Neural cell (in vitro differentiated cells): Measurements from ENCODE around the gene MTHFD1. TPM values are rescaled to one million over a fixed set of nuclear protein-coding genes. Genes with fewer than 3 reads are reported as not detected.
A peak's percentile ranks its signal among the peaks of the same experiment; 100 is the strongest.

Experiments
- H2AFZ ChIP-seq: fragments of 200-600, 300-800 bp; sonication (generic), shearing (Covaris generic); 2 replicates; pipeline ENCODE4 v1.6.0; 2014; ENCODE audit warnings: low read depth, mild to moderate bottlenecking, antibody characterized with exemption, low read length, moderate library complexity
- H3F3A ChIP-seq: fragments of 200-600 bp; shearing (Covaris generic); 2 replicates; pipeline ENCODE4 v1.6.1; 2016; ENCODE audit warnings: mild to moderate bottlenecking, moderate library complexity, mixed read lengths, antibody characterized with exemption, low read length; ENCODE audit not compliant: insufficient read depth, poor library complexity, severe bottlenecking
- H3K27ac ChIP-seq: fragments of 200-600, 300-800 bp; sonication (generic), shearing (Covaris generic); 2 replicates; pipeline ENCODE4 v1.5.1; 2014; ENCODE audit warnings: mild to moderate bottlenecking, low read length, moderate library complexity
- H3K27me3 ChIP-seq: fragments of 300-800, 200-600 bp; sonication (generic), shearing (Covaris generic); 2 replicates; pipeline ENCODE4 v1.6.0; 2014; ENCODE audit warnings: mild to moderate bottlenecking, low read depth, low read length, moderate library complexity; ENCODE audit not compliant: insufficient read depth
- H3K36me3 ChIP-seq: fragments of 300-800, 200-600 bp; sonication (generic), shearing (Covaris generic); 2 replicates; pipeline ENCODE4 v1.5.1; 2014; ENCODE audit warnings: mild to moderate bottlenecking, antibody characterized with exemption, low read length, moderate library complexity; ENCODE audit not compliant: insufficient read depth
- H3K4me2 ChIP-seq: fragments of 300-800, 200-600 bp; sonication (generic), shearing (Covaris generic); 2 replicates; pipeline ENCODE4 v1.6.0; 2014; ENCODE audit warnings: mild to moderate bottlenecking, low read length
- H3K4me3 ChIP-seq: fragments of 300-800, 200-600 bp; sonication (generic), shearing (Covaris generic); 2 replicates; pipeline ENCODE4 v1.5.1; 2014; ENCODE audit warnings: mild to moderate bottlenecking, low read length, moderate library complexity
- H3K79me2 ChIP-seq: fragments of 200-600 bp; shearing (Covaris generic); replicated peaks from 2 replicates; pipeline ENCODE4 v1.6.0; 2014; ENCODE audit warnings: mild to moderate bottlenecking, low read length, moderate library complexity; ENCODE audit not compliant: insufficient read depth
- H3K9ac ChIP-seq: fragments of 300-800, 200-600 bp; sonication (generic), shearing (Covaris generic); 2 replicates; pipeline ENCODE4 v1.6.1; 2016; ENCODE audit warnings: mild to moderate bottlenecking, low read length, mixed read lengths
- H3K9me2 ChIP-seq: fragments of 200-600 bp; shearing (Covaris generic); 2 replicates; pipeline ENCODE4 v1.6.1; 2016; ENCODE audit warnings: mild to moderate bottlenecking, low read length, mixed read lengths; ENCODE audit not compliant: insufficient read depth
- H3K9me3 ChIP-seq: fragments of 200-600, 300-800 bp; sonication (generic), shearing (Covaris generic); 2 replicates; pipeline ENCODE4 v1.6.1; 2016; ENCODE audit warnings: mild to moderate bottlenecking, mixed run types, low read length, moderate library complexity, mixed read lengths
- H4K20me1 ChIP-seq: fragments of 200-600 bp; shearing (Covaris generic); 2 replicates; pipeline ENCODE4 v1.6.1; 2016; ENCODE audit warnings: mild to moderate bottlenecking, mixed run types; ENCODE audit not compliant: insufficient read depth
- CTCF ChIP-seq: fragments of 450-650 bp; IDR thresholded peaks from 2 replicates; pipeline ENCODE4 v1.5.1; 2014; ENCODE audit warnings: antibody characterized with exemption, mild to moderate bottlenecking, moderate library complexity; ENCODE audit not compliant: poor library complexity, severe bottlenecking
- EP300 ChIP-seq: fragments of 450-650 bp; conservative IDR thresholded peaks from 2 replicates; pipeline ENCODE4 v1.6.1; 2014; ENCODE audit warnings: antibody characterized with exemption, mild to moderate bottlenecking, moderate library complexity; ENCODE audit not compliant: poor library complexity, severe bottlenecking
- EZH2 ChIP-seq: fragments of 200-600, 300-800 bp; shearing (Covaris generic), sonication (generic); IDR thresholded peaks from 2 replicates; pipeline ENCODE4 v1.6.1; 2014; ENCODE audit warnings: antibody characterized with exemption, low read length, borderline replicate concordance, mild to moderate bottlenecking; ENCODE audit not compliant: insufficient read depth, poor library complexity, severe bottlenecking
- MXI1 ChIP-seq: fragments of 450-650 bp; conservative IDR thresholded peaks from 2 replicates; pipeline ENCODE4 v1.6.1; 2014; ENCODE audit warnings: antibody characterized with exemption, mild to moderate bottlenecking; ENCODE audit not compliant: poor library complexity, severe bottlenecking
- POLR2AphosphoS5 ChIP-seq: IDR thresholded peaks from 2 replicates; pipeline ENCODE4 v1.6.1; 2012
- RAD21 ChIP-seq: fragments of 450-650 bp; conservative IDR thresholded peaks from 2 replicates; pipeline ENCODE4 v1.6.1; 2014; ENCODE audit warnings: antibody characterized with exemption, mild to moderate bottlenecking, moderate library complexity
- REST ChIP-seq: IDR thresholded peaks from 2 replicates; pipeline ENCODE4 v1.6.1; 2012; ENCODE audit warnings: borderline replicate concordance
- SMC3 ChIP-seq: fragments of 450-650 bp; conservative IDR thresholded peaks from 2 replicates; pipeline ENCODE4 v1.6.1; 2014; ENCODE audit warnings: antibody characterized with exemption, mild to moderate bottlenecking, moderate library complexity; ENCODE audit not compliant: poor library complexity
- TAF1 ChIP-seq: IDR thresholded peaks from 2 replicates; pipeline ENCODE4 v1.6.1; 2012; ENCODE audit warnings: low read depth
- polyA plus RNA-seq: library from polyadenylated mRNA; depleted of rRNA; stranded (reverse); fragments of >200 nt; gene quantifications from 2 replicates; pipeline ENCODE4 v1.2.3, GENCODE V29; 2014

The MTHFD1 gene
- polyA plus RNA-seq, 1 donor from 2014 or later: 5.4 TPM

- TF ChIP-seq CTCF (no peak), MXI1 (no peak), EZH2 (no peak), RAD21 (no peak), POLR2AphosphoS5 (no peak), SMC3 (no peak), EP300 (no peak), REST (no peak), TAF1 (no peak)
- Histone ChIP-seq H3K36me3 (no peaks in the 10 kb centered on the region), H3F3A (no peaks in the 10 kb centered on the region), H3K4me2 (peak overlapping the region; percentile 42), H3K9me2 (no peaks in the 10 kb centered on the region), H4K20me1 (no peaks in the 10 kb centered on the region), H3K27ac (no peak overlapping the region), H3K79me2 (no peaks in the 10 kb centered on the region), H3K27me3 (no peaks in the 10 kb centered on the region), H3K9me3 (no peaks in the 10 kb centered on the region), H3K4me3 (peak overlapping the region; percentile 78), H2AFZ (peak overlapping the region; percentile 86), H3K9ac (peak overlapping the region; percentile 61)
These were observed 846 bp upstream of the MTHFD1 start for GRCh38 chr14:64387232-64387781.

- H3K9me2 ChIP-seq: no peaks in the 10 kb centered on the region
- no peaks in the 10 kb centered on the region for H3F3A ChIP-seq
- H3K79me2 ChIP-seq: no peaks in the 10 kb centered on the region
- peak overlapping the region; percentile 71 for H2AFZ ChIP-seq
- no peaks in the 10 kb centered on the region for H3K36me3 ChIP-seq
- peak overlapping the region; percentile 61 for H3K9ac ChIP-seq
- no peak overlapping the region for H3K27ac ChIP-seq
- TF ChIP-seq REST (no peak), MXI1 (peak; percentile 68)
- H3K4me3 ChIP-seq: peak overlapping the region; percentile 78
- H4K20me1 ChIP-seq: no peaks in the 10 kb centered on the region
- peak overlapping the region; percentile 94 for H3K4me2 ChIP-seq
- no peaks in the 10 kb centered on the region for H3K9me3 ChIP-seq
- H3K27me3 ChIP-seq: no peaks in the 10 kb centered on the region
These were observed 556 bp downstream of the MTHFD1 start for GRCh38 chr14:64388533-64389285.
